Tibial nerve (tissue), 4 donors: ENCODE results near the gene ITK.

Experiments used
- EP300 ChIP-seq, 2 donors: sonication (generic); formaldehyde crosslinking; IDR thresholded peaks; one replicate each; pipeline ENCODE4 v1.6.1; 2017; ENCODE audit warnings: antibody characterized with exemption in 2 of 2, mild to moderate bottlenecking in 1 of 2
- POLR2A ChIP-seq, 2 donors: fragments of 450-650 bp; IDR thresholded peaks; one replicate each; pipeline ENCODE4 v1.6.1; 2017; ENCODE audit warnings: antibody characterized with exemption in 2 of 2, mild to moderate bottlenecking in 2 of 2, moderate library complexity in 2 of 2
- TF ChIP-seq, protein P1 (sequence below), 5 experiments: fragments of 200-600 bp in 3 of 5; fragments of 450-650 bp in 2 of 5; sonication (generic) in 3 of 5; IDR thresholded peaks; one replicate each; pipeline ENCODE4 v1.5.1; 2016 to 2019; ENCODE audit warnings: antibody characterized with exemption in 5 of 5, mild to moderate bottlenecking in 3 of 5, moderate library complexity in 2 of 5

DNA sequence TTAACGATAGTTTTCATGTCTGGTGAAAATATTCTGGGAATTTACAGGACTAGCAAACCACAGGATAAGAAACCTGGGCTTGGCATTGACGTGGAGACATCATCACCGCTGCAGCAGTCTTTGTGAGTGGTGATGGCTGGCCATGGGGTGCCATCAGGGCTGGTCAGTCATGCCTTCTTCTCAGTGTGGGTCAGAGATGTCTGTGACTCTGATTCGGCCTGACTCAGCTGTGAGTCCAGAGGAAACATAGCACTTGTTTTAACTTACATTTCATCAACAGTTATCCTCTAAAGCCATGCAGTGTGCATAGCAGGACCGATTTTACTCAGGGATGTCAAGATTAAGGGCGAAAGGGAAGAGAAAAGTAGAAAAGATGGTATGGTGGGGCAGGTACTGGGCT lies 52.1 kb downstream of the ITK start:
- TF ChIP-seq, protein P1, sequence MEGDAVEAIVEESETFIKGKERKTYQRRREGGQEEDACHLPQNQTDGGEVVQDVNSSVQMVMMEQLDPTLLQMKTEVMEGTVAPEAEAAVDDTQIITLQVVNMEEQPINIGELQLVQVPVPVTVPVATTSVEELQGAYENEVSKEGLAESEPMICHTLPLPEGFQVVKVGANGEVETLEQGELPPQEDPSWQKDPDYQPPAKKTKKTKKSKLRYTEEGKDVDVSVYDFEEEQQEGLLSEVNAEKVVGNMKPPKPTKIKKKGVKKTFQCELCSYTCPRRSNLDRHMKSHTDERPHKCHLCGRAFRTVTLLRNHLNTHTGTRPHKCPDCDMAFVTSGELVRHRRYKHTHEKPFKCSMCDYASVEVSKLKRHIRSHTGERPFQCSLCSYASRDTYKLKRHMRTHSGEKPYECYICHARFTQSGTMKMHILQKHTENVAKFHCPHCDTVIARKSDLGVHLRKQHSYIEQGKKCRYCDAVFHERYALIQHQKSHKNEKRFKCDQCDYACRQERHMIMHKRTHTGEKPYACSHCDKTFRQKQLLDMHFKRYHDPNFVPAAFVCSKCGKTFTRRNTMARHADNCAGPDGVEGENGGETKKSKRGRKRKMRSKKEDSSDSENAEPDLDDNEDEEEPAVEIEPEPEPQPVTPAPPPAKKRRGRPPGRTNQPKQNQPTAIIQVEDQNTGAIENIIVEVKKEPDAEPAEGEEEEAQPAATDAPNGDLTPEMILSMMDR (IDR thresholded peaks at IDR 0.05), result no peak
- TF ChIP-seq EP300 (IDR thresholded peaks at IDR 0.05), result no peak
- TF ChIP-seq POLR2A (IDR thresholded peaks at IDR 0.05), result no peak
